GM21367 (cell line): ENCODE measurements around the gene SBNO1.
"Not testable (repeated sequence)": the region's sequence is repeated elsewhere in the genome, so short reads cannot be mapped to it uniquely, and the experiment has no call there.

Experiments
- ATAC-seq: cut with Tn5 transposase; IDR thresholded peaks from one replicate; pipeline ENCODE4 v1.9.1; 2021; ENCODE audit not compliant: unreplicated experiment

Gene SBNO1

DNA sequence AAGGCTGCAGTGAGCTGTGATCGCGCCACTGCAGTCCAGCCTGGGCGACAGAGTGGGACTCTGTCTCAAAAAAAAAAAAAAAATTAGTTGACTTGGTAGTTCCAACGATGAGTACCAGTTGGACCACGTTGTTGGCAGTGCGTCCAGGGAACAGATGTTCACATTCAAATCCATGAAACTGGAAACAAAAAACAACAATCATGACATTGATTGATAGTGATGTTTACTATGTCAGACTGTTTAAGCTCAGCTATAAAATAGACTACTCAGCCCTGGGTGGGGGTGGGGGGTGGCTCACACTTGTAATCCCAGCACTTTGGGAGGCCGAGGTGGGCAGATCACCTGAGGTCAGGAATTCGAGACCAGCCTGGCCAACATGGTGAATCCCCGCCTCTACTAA, 112.3 kb downstream of the SBNO1 start:
- not testable (repeated sequence) for ATAC-seq

DNA sequence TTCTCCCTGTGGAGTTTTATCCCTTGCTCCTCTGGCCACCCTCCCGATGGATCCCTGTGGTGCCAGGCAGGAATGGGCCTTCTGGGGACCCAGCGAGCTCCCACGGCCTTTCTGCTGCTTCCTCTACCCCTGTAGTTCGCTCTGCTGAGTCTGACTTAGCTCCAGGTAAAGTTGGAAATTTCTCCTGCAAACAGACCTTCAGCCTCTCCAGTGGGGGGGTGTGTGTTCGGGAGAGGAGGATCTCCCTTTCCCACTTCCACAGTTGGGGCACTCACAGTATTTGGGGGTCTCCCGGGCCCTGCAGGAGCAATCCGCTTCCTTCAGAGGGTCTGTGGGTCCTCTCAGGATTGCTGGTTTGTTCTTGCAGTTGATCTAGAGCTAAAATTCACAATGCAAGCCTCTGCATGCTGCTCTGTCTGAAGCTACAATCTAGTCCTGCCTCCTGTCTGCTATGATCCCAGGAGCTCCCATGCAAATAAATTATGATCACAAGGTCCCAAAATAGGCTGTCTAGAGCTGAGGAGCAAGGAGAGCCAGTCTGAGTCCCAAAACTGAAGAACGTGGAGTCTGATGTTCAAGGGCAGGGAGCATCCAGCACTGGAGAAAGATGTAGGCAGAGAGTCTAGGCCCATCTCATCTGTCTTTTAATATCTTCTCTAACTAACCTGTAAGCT, 113.1 kb downstream of the SBNO1 start:
- no peak for ATAC-seq

DNA sequence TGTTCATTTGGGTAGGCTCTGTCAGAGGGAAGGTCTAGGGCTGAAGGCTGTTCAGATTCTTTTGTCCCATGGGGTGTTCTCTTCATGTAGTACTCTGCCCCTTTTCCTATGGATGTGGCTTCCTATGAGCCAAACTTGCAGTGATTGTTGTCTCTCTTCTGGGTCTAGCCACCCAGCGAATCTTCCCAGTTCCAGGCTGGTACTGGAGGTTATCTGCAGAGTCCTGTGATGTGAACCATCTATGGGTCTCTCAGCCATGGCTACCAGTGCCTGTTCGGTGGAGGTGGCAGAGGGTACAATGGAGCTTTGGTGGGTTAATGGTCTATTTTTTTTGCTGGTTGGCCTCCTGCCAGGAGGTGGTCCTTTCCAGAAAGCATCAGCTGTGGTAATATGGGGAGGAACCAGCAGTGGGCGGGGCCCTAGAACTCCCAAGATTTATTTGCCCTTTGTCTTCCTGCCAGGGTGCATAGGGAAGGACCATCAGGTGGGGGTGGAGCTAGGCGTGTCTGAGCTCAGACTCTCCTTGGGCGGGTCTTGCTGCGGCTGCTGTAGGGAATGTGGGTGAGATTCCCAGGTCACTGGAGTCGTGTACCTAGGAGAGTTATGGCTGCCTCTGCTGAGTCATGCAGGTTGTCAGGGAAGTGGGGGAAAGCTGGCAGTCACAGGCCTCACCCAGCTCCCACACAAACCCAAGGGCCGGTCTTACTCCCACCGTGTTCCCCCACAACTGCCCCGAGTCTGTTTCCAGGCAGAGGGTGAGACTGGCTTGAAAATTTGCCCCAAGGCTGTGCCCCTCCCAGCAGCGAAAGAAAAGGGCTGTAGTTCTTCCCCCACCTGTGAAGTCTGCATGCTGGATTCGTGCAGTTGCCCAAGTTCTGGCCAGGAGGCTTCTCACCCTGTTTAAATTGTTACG, 113.9 kb downstream of the SBNO1 start:
- ATAC-seq = no peak

DNA sequence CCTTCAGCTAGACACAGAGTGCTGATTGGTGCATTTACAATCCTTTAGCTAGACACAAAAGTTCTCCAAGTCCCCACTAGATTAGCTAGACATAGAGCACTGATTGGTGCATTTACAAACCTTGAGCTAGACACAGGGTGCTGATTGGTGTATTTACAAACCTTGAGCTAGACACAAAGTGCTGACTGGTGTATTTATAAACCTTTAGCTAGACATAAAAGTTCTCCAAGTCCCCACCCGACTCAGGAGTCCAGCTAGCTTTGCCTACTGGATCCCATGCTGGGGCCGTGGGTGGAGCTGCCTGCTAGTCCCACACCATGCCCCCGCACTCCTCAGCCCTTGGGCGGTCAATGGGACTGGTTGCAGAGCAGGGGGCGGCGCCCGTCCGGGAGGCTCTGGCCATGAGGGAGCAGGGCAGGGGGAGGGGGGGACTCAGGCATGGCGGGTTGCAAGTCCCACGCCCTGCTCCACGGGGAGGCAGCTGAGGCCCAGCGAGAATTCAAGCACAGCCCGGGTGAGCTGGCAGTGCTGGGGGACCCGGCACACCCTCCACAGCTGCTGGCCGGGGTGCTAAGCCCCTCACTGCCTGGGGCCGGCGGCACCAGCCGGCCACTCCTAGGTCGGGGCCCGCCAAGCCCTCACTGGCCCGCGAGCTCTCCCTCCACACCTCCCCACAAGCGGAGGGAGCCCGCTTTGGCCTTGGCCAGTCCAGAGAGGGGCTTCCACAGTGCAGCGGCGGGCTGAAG, 115.5 kb downstream of the SBNO1 start:
- not testable (repeated sequence) for ATAC-seq

DNA sequence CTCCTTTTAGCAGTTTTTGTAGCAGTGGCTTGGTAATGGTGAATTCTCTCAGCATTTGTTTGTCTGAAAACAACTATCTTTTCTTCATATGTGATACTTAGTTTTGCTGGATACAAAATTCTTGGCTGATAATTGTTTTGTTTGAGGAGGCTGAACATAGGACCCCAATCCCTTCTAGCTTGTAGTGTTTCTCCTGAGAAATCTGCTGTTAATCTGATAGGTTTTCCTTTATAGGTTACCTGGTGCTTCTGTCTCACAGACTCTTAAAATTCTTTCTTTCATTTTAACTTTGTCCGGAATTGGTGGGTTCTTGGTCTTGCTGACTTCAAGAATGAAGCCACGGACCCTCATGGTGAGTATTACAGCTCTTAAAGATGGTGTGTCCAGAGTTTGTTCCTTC, 116.5 kb downstream of the SBNO1 start:
- not testable (repeated sequence) for ATAC-seq

DNA sequence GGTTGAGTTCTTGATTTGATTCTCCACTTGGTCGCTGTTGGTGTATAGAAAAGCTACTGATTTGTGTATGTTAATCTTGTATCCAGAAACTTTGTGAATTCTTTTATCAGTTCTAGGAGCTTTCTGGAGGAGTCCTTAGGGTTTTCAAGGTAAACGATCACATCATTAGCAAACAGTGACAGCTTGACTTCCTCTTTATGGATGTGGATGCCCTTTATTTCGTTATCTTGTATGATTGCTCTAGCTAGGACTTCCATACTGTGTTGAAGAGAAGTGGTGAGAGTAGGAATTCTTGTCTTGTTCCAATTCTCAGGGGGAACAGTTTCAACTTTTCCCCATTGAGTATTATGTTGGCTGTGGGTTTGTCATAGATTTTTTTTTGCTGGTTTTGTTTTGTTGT, 119.0 kb downstream of the SBNO1 start:
- no peak for ATAC-seq

DNA sequence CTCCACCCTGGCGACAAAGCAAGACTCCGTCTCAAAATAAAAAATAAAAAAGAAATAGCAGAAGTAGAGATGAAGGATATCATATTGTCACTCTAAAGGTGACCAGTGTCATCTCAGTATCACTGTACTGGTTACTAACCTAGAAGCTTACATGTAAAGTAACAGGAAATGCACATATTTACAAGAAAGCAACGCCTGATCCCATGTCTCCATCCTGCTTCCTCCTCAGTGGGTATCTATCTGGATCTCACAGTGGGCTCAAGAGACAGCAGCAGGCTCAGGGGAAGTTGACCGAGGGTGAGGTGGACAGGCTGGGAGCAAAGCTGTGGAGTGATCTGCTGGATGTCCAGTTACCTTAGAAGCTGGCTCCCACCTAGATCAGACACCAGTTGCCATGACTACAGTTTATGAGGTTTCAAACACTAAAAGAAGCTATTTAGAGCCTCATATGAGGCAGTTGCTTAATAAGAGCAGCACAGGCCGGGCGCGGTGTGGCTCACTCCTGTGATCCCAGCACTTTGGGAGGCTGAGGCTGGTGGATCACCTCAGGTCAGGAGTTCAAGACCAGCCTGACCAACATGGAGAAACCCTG, 120.9 kb downstream of the SBNO1 start:
- ATAC-seq = no peak

DNA sequence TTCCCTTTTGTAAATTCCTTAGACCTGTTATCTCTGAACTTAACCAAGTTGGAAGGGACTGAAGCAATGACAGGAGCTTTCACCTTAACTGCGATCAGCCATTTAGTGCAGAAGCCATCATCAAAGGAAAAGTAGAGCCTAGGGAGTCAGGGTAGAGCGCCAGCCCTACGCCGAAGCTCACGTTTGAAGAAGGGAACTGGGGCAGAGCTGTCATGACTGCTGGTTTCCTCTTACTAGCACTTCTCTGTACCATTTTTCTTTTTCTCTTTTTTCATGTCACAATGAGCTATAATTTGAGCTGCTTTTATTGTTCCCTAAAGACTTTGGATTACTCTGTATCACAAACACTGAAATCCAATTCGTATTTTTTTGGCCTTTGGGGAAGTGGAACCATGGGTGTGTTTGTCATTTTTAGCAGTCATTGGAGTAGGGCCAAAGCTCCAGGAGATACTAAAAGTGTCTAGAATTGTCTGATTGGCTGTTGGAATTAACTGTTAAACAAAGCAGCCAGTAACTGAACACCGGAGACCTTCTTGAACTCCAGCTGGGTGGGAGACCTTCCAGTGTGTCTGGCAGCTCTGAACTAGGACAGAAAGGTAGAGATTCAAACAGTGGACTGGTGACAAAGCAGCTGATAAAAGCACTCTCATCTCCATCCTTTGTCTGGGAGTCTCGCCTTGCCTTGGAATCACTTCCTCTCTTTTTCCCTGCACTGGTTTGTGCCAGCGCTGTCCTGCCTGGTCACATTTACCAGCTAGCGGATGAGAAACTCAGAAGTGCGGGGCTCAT, 122.3 kb downstream of the SBNO1 start:
- ATAC-seq = no peak
